ENCODE data around the gene RAD23A.

The RAD23A gene

GRCh38 chr19:12922959-12923358, 22.7 kb upstream of the RAD23A start:
- H3K9ac ChIP-seq (ENCODE audit: low read length in 2 of 2), result no peak overlapping the region
- H3K4me3 ChIP-seq (ENCODE audit: low read length in 2 of 2), result no peak overlapping the region
- H3K9me3 ChIP-seq (ENCODE audit: control insufficient read depth in 2 of 2, low read length in 2 of 2), result no peaks in the 10 kb centered on the region
- H3K27ac ChIP-seq (ENCODE audit: low read length), result no peak overlapping the region
- H3K36me3 ChIP-seq (ENCODE audit: control insufficient read depth in 2 of 2, insufficient read depth in 2 of 2, low read length in 2 of 2), result peaks cover 34 to 35% of the 10 kb centered on the region in 2 donors
- no peaks in the 10 kb centered on the region for H3K4me1 ChIP-seq (ENCODE audit: control insufficient read depth, insufficient read depth, low read length)
- no peaks in the 10 kb centered on the region for H3K27me3 ChIP-seq (ENCODE audit: control insufficient read depth in 1 of 2, insufficient read depth in 2 of 2, low read length in 2 of 2)

DNA sequence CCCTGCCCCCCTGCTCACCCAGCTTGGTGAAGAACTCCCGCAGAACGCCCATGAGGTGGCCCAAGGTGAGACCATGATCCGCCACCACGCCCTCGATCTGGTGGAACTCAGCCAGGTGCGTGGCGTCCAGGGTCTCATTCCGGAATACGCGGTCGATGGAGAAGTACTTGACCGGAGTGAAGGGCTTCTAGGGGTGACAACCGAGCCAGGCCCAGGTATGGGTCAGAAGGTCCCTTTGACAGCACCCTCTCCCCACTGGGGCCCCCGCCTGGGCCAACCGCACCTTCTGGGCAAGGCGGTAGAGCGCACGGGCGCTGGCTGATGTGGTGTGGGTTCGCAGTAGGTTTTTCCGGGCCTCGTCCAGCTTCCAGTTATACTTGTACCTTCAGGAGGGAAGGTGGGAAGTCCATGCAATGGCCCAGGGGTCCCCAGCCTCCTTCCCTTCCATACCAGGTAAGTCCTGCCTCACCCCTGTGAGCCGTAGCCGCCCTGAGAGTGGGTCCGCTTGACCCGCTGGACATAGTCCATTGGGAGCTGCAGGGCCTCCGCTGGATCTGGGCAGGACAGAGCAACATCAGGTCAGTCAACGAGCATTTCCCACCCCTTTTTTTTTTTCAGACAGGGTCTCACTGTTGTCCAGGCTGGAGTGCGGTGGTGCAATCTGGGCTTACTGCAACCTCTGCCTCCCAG, 20.9 kb upstream of the RAD23A start:
- Histone ChIP-seq H3K4me3 (ENCODE audit: low read length in 2 of 2) (no peak overlapping the region), H3K4me1 (ENCODE audit: control insufficient read depth, insufficient read depth, low read length) (no peaks in the 10 kb centered on the region), H3K27me3 (ENCODE audit: control insufficient read depth in 1 of 2, insufficient read depth in 2 of 2, low read length in 2 of 2) (no peaks in the 10 kb centered on the region), H3K9ac (ENCODE audit: low read length in 2 of 2) (no peak overlapping the region), H3K27ac (ENCODE audit: low read length) (no peak overlapping the region), H3K9me3 (ENCODE audit: control insufficient read depth in 2 of 2, low read length in 2 of 2) (no peaks in the 10 kb centered on the region), H3K36me3 (ENCODE audit: control insufficient read depth in 2 of 2, insufficient read depth in 2 of 2, low read length in 2 of 2) (peaks cover 44 to 48% of the 10 kb centered on the region in 2 donors)

DNA sequence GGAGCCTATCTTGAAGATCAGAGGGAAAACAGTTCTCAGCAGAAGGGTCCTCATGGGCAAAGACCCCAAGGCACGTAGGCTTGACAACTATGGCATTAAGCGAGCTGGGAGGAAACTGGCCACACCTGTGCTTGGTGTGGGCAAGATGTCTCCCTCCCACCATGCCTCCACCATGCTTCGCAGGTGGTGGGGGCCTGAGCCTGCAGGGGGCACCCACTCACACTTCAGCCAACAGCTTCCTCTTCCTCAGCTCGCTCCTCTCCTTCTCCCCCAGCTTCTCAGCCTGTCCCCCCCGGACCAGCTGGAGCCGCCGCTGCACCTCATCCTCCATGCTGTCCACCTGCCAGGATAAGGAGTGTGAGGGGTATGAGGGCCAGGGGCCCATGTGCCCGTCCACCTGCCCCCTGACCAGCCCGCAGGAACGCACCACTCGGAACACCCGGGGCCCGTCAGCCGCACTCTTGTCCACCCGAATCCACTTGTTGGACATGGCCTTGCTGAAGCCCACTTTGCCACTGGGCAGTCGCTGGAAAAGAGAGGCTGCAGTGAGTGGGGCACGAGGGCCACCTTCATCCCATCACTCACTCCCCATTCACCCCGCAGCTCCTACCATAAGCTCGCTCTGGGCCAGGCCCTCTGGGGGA, 15.5 kb upstream of the RAD23A start:
- no peak overlapping the region for H3K4me3 ChIP-seq (ENCODE audit: low read length in 2 of 2)
- H3K4me1 ChIP-seq (ENCODE audit: control insufficient read depth, insufficient read depth, low read length), result peaks cover 15% of the 10 kb centered on the region
- no peaks in the 10 kb centered on the region for H3K9me3 ChIP-seq (ENCODE audit: control insufficient read depth in 2 of 2, low read length in 2 of 2)
- no peaks in the 10 kb centered on the region for H3K27me3 ChIP-seq (ENCODE audit: control insufficient read depth in 1 of 2, insufficient read depth in 2 of 2, low read length in 2 of 2)
- no peak overlapping the region for H3K27ac ChIP-seq (ENCODE audit: low read length)
- peaks cover 24 to 32% of the 10 kb centered on the region in 2 donors for H3K36me3 ChIP-seq (ENCODE audit: control insufficient read depth in 2 of 2, insufficient read depth in 2 of 2, low read length in 2 of 2)
- no peak overlapping the region for H3K9ac ChIP-seq (ENCODE audit: low read length in 2 of 2)

GRCh38 chr19:12932392-12933286, 13.0 kb upstream of the RAD23A start:
- Histone ChIP-seq H3K27ac (ENCODE audit: low read length) (peak overlapping the region; percentile 75), H3K4me3 (ENCODE audit: low read length in 2 of 2) (peak overlapping the region; percentile 99), H3K27me3 (ENCODE audit: control insufficient read depth in 1 of 2, insufficient read depth in 2 of 2, low read length in 2 of 2) (no peaks in the 10 kb centered on the region), H3K9me3 (ENCODE audit: control insufficient read depth in 2 of 2, low read length in 2 of 2) (no peaks in the 10 kb centered on the region), H3K36me3 (ENCODE audit: control insufficient read depth in 2 of 2, insufficient read depth in 2 of 2, low read length in 2 of 2) (peaks cover 14 to 22% of the 10 kb centered on the region in 2 donors), H3K4me1 (ENCODE audit: control insufficient read depth, insufficient read depth, low read length) (peaks cover 20% of the 10 kb centered on the region), H3K9ac (ENCODE audit: low read length in 2 of 2) (peak overlapping the region; percentile 88 to 91)

DNA sequence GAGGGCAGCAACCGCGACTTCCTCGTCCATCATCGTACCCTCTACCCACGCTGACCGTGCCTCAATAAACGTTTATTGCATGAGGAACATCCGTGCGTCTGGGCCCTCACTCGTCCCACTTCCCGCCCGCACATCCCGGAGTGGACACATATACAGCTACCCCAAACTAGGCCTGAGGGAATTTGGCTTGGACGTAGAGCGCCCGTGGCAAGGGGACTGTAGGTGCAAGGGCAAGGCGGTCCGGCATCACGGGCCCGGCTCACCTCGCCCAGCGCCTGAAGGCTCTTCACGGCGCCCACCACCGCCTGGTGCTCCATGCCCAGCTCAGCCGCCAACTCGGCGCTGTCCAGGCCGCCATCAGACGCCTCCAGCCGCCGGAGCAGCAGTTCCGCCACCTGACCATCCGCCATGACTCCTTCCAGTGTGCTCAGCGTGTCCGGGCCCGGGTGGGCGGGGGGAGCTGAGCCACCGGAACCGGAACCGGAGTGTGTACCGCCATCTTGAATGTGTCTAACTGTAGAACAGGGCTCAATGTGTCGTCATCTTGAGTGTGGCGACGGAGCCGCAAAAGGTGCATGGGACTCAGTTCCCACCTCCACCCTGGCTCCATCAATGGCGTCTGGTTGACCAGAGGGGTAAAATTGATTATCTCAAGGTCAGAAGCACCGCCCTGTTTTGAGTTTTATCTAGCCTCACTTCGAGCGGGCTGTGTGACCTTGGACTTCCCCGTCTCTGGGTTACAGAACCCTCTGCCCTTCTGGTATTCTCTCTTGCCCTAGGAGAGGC, 12.2 kb upstream of the RAD23A start, which contains the start of gene FARSA:
Gene FARSA, minus strand, starts transcription at position 425 of the 786 bp plus-strand sequence. Its CDS starts 15 bp downstream, at position 410.
- Histone ChIP-seq H3K4me1 (ENCODE audit: control insufficient read depth, insufficient read depth, low read length) (peaks cover 24% of the 10 kb centered on the region), H3K4me3 (ENCODE audit: low read length in 2 of 2) (peak within 1 kb of the TSS; percentile 99), H3K27me3 (ENCODE audit: control insufficient read depth in 1 of 2, insufficient read depth in 2 of 2, low read length in 2 of 2) (no peaks in the 10 kb centered on the region), H3K9me3 (ENCODE audit: control insufficient read depth in 2 of 2, low read length in 2 of 2) (no peaks in the 10 kb centered on the region), H3K36me3 (ENCODE audit: control insufficient read depth in 2 of 2, insufficient read depth in 2 of 2, low read length in 2 of 2) (peaks cover 14 to 16% of the 10 kb centered on the region in 2 donors), H3K27ac (ENCODE audit: low read length) (peak within 1 kb of the TSS; percentile 75), H3K9ac (ENCODE audit: low read length in 2 of 2) (peak within 1 kb of the TSS; percentile 88 to 91)

GRCh38 chr19:12935071-12935470, 10.6 kb upstream of the RAD23A start:
- Histone ChIP-seq H3K9me3 (ENCODE audit: control insufficient read depth in 2 of 2, low read length in 2 of 2) (no peaks in the 10 kb centered on the region), H3K9ac (ENCODE audit: low read length in 2 of 2) (no peak overlapping the region), H3K4me1 (ENCODE audit: control insufficient read depth, insufficient read depth, low read length) (peaks cover 36% of the 10 kb centered on the region), H3K4me3 (ENCODE audit: low read length in 2 of 2) (no peak overlapping the region), H3K36me3 (ENCODE audit: control insufficient read depth in 2 of 2, insufficient read depth in 2 of 2, low read length in 2 of 2) (peaks cover 5 to 12% of the 10 kb centered on the region in 2 donors), H3K27ac (ENCODE audit: low read length) (no peak overlapping the region), H3K27me3 (ENCODE audit: control insufficient read depth in 1 of 2, insufficient read depth in 2 of 2, low read length in 2 of 2) (no peaks in the 10 kb centered on the region)

GRCh38 chr19:12936582-12936981, 9.1 kb upstream of the RAD23A start:
- no peak overlapping the region for H3K9ac ChIP-seq (ENCODE audit: low read length in 2 of 2)
- H3K36me3 ChIP-seq (ENCODE audit: control insufficient read depth in 2 of 2, insufficient read depth in 2 of 2, low read length in 2 of 2), result peaks cover 15 to 20% of the 10 kb centered on the region in 2 donors
- H3K27ac ChIP-seq (ENCODE audit: low read length), result no peak overlapping the region
- no peaks in the 10 kb centered on the region for H3K9me3 ChIP-seq (ENCODE audit: control insufficient read depth in 2 of 2, low read length in 2 of 2)
- H3K4me1 ChIP-seq (ENCODE audit: control insufficient read depth, insufficient read depth, low read length), result peaks cover 47% of the 10 kb centered on the region
- no peaks in the 10 kb centered on the region for H3K27me3 ChIP-seq (ENCODE audit: control insufficient read depth in 1 of 2, insufficient read depth in 2 of 2, low read length in 2 of 2)
- no peak overlapping the region for H3K4me3 ChIP-seq (ENCODE audit: low read length in 2 of 2)

GRCh38 chr19:12937093-12937926, 8.4 kb upstream of the RAD23A start:
- H3K4me1 ChIP-seq (ENCODE audit: control insufficient read depth, insufficient read depth, low read length), result peaks cover 51% of the 10 kb centered on the region
- no peaks in the 10 kb centered on the region for H3K9me3 ChIP-seq (ENCODE audit: control insufficient read depth in 2 of 2, low read length in 2 of 2)
- H3K27ac ChIP-seq (ENCODE audit: low read length), result no peak overlapping the region
- H3K4me3 ChIP-seq (ENCODE audit: low read length in 2 of 2), result peak overlapping the region; percentile 64 to 81
- H3K9ac ChIP-seq (ENCODE audit: low read length in 2 of 2), result peak overlapping the region; percentile 57 to 62
- H3K27me3 ChIP-seq (ENCODE audit: control insufficient read depth in 1 of 2, insufficient read depth in 2 of 2, low read length in 2 of 2), result no peaks in the 10 kb centered on the region
- peaks cover 21 to 25% of the 10 kb centered on the region in 2 donors for H3K36me3 ChIP-seq (ENCODE audit: control insufficient read depth in 2 of 2, insufficient read depth in 2 of 2, low read length in 2 of 2)

- Histone ChIP-seq H3K9ac (ENCODE audit: low read length in 2 of 2) (peak within 1 kb of the TSS; percentile 89 to 90), H3K36me3 (ENCODE audit: control insufficient read depth in 2 of 2, insufficient read depth in 2 of 2, low read length in 2 of 2) (peaks cover 22 to 26% of the 10 kb centered on the region in 2 donors), H3K4me3 (ENCODE audit: low read length in 2 of 2) (peak within 1 kb of the TSS; percentile 98), H3K27me3 (ENCODE audit: control insufficient read depth in 1 of 2, insufficient read depth in 2 of 2, low read length in 2 of 2) (no peaks in the 10 kb centered on the region), H3K4me1 (ENCODE audit: control insufficient read depth, insufficient read depth, low read length) (peaks cover 42% of the 10 kb centered on the region), H3K27ac (ENCODE audit: low read length) (peak within 1 kb of the TSS; percentile 91), H3K9me3 (ENCODE audit: control insufficient read depth in 2 of 2, low read length in 2 of 2) (no peaks in the 10 kb centered on the region)
These were observed 7.5 kb upstream of the RAD23A start, which contains the start of gene CALR for GRCh38 chr19:12937927-12938778. Gene CALR (plus strand): TSS chr19:12938609. CDS start chr19:12938680, 71 bp downstream.
